ENCODE results near the gene ZBTB16. TPM values are rescaled to one million over a fixed set of nuclear protein-coding genes. Genes with fewer than 3 reads are reported as not detected.

Gene ZBTB16
- total and polyA plus RNA-seq, 2 of the 13 experiments (the other 11 are each of a cell fraction or from before 2014, with no cell fraction given) = not detected

DNA sequence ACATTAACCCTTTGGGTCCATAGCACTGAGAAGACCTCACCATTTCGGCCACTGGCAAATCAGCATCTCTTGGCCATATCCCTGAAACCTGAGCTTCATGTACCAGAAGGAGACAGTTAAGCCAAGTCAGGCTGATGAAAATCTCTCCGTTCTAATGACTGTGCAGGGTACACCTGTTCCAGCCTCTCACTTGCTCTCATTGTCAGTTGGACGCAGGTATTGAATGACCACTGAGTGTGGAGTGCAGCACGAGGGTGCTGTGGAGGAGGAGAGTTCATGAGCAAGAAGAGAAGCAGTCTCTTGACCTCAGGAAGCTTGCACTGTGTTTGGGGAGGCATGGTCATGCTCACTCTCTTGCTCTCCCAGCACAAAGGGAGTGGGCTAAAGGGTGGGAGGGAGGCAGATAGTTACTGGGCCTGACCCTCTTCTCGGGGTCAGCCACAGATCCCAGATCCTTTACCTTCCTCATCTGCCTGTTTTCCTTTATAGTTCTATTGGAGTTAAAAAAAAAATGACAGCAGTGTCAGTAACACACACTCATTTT is 65.2 kb downstream of the ZBTB16 start:
- Histone ChIP-seq H2AFZ (ENCODE audit: low read length) (no peak overlapping the region), H3K9ac (ENCODE audit: insufficient read depth, low read depth, low read length) (no peak overlapping the region), H3K4me2 (ENCODE audit: low read depth, low read length) (no peak overlapping the region), H3K4me1 (ENCODE audit: insufficient read depth, low read length) (no peaks in the 10 kb centered on the region), H3K79me2 (ENCODE audit: insufficient read depth, low read length) (no peaks in the 10 kb centered on the region), H3K9me3 (ENCODE audit: low read length) (no peaks in the 10 kb centered on the region), H3K27me3 (ENCODE audit: control insufficient read depth in 1 of 2, insufficient read depth in 2 of 2, low read length in 2 of 2) (peaks cover 2 to 36% of the 10 kb centered on the region in 2 experiments; a peak in 2 of 5 replicates), H3K27ac (ENCODE audit: extremely low read length, insufficient read depth, low read length) (no peak overlapping the region), H4K20me1 (ENCODE audit: insufficient read depth, low read length) (no peaks in the 10 kb centered on the region), H3K4me3 (replicated peaks in 1 of 3; ENCODE audit: insufficient read depth in 1 of 3, low read depth in 2 of 3, low read length in 3 of 3) (no peak overlapping the region), H3K36me3 (replicated peaks in 1 of 2; ENCODE audit: control insufficient read depth in 1 of 2, insufficient read depth in 2 of 2, low read length in 2 of 2) (no peaks in the 10 kb centered on the region)
- 0% methylated on average over 5 of the region's 5 CpGs for WGBS (ENCODE audit: low lambda C conversion rate)
- DNase-seq (ENCODE audit: low spot score) = no peak
- FAIRE-seq = no peak
- BruUV-seq (replicated peaks) = no TSS peak
- no peak for ATAC-seq
- ChIA-PET CTCF (ENCODE audit: low intra/inter-chr PET ratio, low total read pairs) (no interaction called here), POLR2A (no interaction called here)
- intact Hi-C loops (cut with micrococcal nuclease; ENCODE audit: unreplicated experiment) (no loop called here), in situ Hi-C loops (cut with HindIII; ENCODE audit: extremely low pct_ligation_motif_present, low pct_unique_long_range_greater_than_20kb) (no loop called here)
- TF ChIP-seq, protein P1, sequence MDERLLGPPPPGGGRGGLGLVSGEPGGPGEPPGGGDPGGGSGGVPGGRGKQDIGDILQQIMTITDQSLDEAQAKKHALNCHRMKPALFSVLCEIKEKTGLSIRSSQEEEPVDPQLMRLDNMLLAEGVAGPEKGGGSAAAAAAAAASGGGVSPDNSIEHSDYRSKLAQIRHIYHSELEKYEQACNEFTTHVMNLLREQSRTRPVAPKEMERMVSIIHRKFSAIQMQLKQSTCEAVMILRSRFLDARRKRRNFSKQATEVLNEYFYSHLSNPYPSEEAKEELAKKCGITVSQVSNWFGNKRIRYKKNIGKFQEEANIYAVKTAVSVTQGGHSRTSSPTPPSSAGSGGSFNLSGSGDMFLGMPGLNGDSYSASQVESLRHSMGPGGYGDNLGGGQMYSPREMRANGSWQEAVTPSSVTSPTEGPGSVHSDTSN (CRISPR knock-in tag; IDR thresholded peaks at IDR 0.05) = no peak

DNA sequence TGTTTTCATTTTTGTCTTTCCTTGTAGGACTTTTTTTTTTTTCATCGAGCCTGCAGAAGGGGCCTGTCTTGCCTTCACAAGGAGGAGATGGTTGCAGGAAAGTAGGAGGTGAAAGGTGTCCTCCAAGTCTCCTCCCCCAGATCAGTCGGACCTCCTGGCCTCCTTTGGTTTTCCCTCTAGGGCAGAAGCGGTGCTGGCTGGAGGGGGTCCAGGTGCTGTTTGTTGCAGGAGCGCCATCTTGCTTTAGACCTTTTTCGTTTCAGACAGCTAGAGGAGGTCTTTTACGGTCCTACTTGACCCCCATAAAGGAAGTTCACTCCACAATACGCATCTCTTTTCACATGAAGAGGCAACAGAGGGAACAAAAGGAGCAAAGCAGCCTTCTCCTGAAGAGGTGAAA is 66.0 kb downstream of the ZBTB16 start:
- intact Hi-C loops (cut with micrococcal nuclease; ENCODE audit: unreplicated experiment) = no loop called here
- no peaks in the 10 kb centered on the region for H3K36me3 ChIP-seq (replicated peaks in 1 of 2; ENCODE audit: control insufficient read depth in 1 of 2, insufficient read depth in 2 of 2, low read length in 2 of 2)
- no peak overlapping the region for H3K27ac ChIP-seq (ENCODE audit: extremely low read length, insufficient read depth, low read length)
- H3K4me1 ChIP-seq (ENCODE audit: insufficient read depth, low read length) = no peaks in the 10 kb centered on the region
- no peak overlapping the region for H3K4me2 ChIP-seq (ENCODE audit: low read depth, low read length)
- no peaks in the 10 kb centered on the region for H3K9me3 ChIP-seq (ENCODE audit: low read length)
- 26% methylated on average over 7 of the region's 7 CpGs for WGBS (ENCODE audit: low lambda C conversion rate)
- TF ChIP-seq CHD2 (IDR thresholded peaks at IDR 0.05; ENCODE audit: low read depth, low read length) = no peak
- TF ChIP-seq, protein P2, sequence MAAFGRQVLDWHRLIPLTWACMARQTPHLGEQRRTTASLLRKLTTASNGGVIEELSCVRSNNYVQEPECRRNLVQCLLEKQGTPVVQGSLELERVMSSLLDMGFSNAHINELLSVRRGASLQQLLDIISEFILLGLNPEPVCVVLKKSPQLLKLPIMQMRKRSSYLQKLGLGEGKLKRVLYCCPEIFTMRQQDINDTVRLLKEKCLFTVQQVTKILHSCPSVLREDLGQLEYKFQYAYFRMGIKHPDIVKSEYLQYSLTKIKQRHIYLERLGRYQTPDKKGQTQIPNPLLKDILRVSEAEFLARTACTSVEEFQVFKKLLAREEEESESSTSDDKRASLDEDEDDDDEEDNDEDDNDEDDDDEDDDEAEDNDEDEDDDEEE (CRISPR knock-in tag; IDR thresholded peaks at IDR 0.05) = no peak
- TF ChIP-seq RFXANK (CRISPR knock-in tag; IDR thresholded peaks at IDR 0.05) = no peak
- FAIRE-seq (no peak), ATAC-seq (no peak), DNase-seq (ENCODE audit: low spot score) (no peak)
- no TSS peak for BruUV-seq (replicated peaks)
- H3K79me2 ChIP-seq (ENCODE audit: insufficient read depth, low read length) = no peaks in the 10 kb centered on the region
- in situ Hi-C loops (cut with HindIII; ENCODE audit: extremely low pct_ligation_motif_present, low pct_unique_long_range_greater_than_20kb) = no loop called here
- H4K20me1 ChIP-seq (ENCODE audit: insufficient read depth, low read length) = no peaks in the 10 kb centered on the region
- H3K27me3 ChIP-seq (ENCODE audit: control insufficient read depth in 1 of 2, insufficient read depth in 2 of 2, low read length in 2 of 2) = peaks cover 2 to 28% of the 10 kb centered on the region in 2 experiments; a peak in 2 of 5 replicates
- no peak overlapping the region for H2AFZ ChIP-seq (ENCODE audit: low read length)
- no peak overlapping the region for H3K9ac ChIP-seq (ENCODE audit: insufficient read depth, low read depth, low read length)
- CTCF ChIA-PET (ENCODE audit: low intra/inter-chr PET ratio, low total read pairs) = no interaction called here
- no peak overlapping the region for H3K4me3 ChIP-seq (replicated peaks in 1 of 3; ENCODE audit: insufficient read depth in 1 of 3, low read depth in 2 of 3, low read length in 3 of 3)
- POLR2A ChIA-PET = no interaction called here

All from HepG2 (cell line).